Stimulated activated CD4-positive, alpha-beta T cell treated with anti-CD3 and anti-CD28 coated beads, Interleukin-1b, Interleukin-23, amount 100 ng/mL, for 4 hours (primary cell): ENCODE measurements around the gene GRIK4.

Experiments
- DNase-seq, 2 donors: peaks; one replicate each; pipeline ENCODE4 v3.0.0-alpha.2; 2020; ENCODE audit warnings: low read depth in 2 of 2

Gene GRIK4

DNA sequence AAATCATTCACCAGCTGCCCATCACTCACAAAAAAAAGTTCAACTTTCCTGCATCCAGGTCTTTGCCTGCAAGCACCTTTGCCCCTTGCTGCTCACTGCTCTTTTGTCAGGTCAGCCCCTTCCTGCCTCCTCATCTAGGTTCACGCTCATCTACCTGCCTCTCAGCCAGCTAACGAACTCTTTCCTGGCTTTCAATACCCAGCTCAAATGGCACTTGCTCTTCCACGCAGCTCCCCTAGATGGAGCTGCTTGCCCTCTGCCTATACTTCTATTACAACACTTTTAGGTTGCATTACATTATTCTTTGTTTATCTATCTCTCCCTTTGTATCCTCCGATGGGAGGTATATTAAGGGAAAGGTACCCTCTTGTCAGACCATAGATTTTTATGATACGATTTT lies 433.5 kb downstream of the GRIK4 start:
- no peak for DNase-seq

DNA sequence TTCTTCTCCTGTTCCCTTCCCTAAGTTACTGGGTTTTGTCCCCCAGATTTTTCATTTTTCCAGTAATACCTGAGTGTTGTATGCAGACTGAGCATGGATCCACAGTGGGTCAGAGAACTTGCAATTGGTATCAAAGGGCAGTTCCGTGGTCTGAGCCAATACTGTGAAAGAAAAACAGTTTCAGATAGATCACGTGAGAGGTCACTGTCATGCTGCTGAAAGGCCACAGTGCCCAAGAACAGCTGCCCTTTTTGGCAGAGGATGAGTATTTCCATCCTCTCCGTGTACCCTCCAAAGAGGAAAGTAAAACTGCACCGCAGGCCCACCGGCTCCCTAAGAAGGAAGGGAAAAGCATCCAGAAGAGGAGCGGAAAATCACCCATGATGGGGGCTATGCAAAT lies 439.3 kb downstream of the GRIK4 start:
- DNase-seq, result no peak

DNA sequence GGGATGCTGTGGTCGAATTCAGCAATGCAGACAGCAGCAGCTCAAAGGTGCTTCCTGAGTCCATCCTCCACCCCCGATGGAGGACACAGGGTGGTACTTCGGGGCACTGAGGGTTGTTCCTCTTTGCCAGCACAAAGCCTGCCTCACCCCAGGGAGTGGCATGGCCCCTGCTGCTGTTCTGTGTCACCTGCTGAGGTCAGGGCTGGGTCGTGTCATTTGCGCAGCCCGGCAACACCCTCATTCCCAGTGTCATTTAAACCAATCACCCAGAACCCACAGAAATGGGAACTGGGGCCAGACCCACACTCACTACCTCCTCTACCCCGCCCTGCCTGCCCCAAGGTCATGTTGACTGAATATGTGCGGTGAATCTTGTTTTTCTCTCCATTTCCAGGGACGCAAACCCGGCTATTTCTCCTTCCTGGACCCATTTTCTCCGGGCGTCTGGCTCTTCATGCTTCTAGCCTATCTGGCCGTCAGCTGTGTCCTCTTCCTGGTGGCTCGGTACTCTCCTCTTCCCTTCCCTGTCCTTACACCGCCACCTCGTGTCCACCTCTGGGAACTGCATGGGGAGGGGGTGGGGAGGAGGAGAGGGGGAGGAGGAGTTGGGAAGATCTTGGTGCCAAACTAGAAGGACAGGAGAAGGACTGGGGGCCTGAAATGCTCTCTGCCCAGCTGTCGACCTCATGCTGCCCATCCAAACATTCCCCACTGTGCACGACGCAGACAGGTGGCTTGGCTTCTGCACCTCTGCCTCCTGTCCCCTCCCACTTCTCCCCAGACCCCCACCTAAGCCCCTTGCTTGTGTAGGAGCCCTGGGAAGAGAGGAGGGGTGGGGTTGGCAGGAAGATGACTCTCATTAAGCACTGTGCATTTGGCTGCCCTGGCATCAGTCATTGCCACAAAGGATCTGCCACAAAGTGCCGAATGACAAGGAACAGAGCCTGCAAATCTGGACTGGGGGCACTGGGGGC lies 441.2 kb downstream of the GRIK4 start:
- peak; percentile 46 to 50 for DNase-seq

DNA sequence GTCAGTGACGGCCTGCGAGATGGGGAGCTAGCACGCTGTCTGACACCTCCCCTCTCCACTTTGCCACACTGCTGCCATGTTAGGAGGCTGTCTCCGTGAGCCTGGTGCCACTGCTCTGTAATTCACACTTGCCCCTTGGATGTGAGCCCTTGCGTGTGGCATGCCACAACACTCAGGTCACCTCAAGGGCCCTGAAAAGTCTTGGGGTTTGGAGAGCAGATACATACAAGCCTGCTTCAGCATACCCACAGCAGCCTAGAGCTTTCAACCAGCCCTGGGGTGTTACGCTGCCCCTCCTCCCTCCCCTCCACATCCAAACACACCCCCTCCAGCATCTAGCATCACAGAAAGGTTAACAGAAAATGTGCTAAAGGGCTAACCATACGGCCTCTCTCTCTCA lies 442.8 kb downstream of the GRIK4 start:
- DNase-seq, result no peak

DNA sequence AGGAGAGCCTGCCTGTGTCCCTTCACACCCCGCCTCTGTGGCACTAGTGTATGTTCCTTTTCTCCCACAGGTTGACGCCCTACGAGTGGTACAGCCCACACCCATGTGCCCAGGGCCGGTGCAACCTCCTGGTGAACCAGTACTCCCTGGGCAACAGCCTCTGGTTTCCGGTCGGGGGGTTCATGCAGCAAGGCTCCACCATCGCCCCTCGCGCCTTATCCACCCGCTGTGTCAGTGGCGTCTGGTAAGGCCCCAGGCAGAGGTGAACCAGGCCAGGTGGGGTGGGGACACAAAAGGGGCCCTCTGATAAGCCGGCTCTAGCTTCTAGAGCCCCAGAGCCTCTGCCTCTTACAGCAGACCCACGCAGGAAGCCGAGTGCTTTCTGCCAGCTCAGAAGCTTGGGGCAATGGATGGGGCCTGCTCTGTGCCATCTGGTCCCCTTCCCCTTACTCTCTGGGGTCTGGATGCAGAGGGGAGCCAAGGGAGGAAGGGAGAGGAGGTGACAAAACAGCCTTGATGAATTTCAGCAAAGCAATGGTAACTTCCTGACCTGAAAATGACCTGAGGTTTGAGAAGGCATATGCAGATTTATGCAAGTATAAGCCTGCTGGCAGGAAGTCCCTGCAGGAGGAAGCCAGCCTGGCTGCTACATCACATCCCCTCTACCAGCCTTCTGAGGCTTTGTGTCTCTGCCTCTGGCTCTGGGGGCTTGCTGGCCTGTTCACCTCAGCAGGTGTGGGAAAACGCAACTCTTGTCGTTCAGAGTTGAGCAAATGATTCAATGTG lies 445.4 kb downstream of the GRIK4 start:
- no peak for DNase-seq

DNA sequence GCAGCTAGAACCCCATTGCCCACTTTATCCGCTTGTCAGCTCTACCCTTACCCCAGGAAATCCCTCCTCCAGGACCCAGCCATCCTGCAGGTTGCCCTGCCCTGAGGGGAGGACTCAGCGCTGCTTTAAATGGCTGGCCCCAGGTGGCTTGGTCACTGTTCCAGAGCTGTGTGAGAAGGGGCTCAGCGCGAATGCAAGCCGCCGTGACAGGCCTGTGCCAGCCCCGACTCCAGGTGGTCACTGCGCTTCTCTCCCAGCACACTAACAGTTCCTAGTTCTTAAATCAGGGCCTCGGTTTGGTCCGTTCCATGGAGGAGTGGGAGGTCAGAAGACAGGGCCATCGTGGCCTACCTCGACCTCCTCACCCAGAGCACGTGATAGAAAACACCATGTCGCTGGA lies 446.6 kb downstream of the GRIK4 start:
- no peak for DNase-seq

DNA sequence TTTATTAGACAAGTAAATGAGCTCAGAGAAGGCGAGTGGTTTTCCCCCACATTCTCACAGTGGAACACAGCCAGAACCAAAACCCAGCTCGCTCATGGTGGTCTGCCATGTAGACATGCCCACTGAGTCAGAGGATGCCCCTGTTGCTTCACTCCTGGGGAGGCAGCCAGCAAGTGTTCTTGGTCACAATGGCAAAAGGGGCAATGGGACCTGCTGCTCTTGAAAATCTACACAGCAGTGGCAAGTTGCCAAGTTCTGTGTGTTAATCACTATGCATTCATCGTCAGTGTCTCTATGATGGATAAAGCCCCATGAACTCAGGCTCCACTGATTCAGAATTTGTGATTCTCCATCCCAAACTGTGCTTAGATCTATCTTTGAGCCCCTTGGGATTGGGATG lies 447.6 kb downstream of the GRIK4 start:
- no peak for DNase-seq

DNA sequence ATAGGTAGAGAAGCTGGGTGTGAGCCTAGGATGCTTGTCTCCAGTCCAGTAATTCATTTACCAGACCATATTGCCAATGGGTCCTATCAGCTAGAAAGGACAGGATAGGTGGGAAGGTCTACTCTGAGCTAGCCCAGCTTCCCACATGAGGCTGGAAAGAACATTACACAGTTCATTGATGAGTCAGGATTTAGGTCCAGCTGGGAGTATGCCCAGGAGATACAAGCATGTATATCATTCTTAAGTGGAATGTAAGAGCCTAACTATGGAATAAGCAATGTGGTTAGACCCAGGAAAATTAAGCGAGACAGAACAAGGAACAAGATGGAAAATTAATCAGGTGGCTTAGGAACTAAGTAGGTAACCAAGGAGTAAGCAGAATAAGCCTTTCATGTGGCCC lies 453.3 kb downstream of the GRIK4 start:
- DNase-seq, result no peak

DNA sequence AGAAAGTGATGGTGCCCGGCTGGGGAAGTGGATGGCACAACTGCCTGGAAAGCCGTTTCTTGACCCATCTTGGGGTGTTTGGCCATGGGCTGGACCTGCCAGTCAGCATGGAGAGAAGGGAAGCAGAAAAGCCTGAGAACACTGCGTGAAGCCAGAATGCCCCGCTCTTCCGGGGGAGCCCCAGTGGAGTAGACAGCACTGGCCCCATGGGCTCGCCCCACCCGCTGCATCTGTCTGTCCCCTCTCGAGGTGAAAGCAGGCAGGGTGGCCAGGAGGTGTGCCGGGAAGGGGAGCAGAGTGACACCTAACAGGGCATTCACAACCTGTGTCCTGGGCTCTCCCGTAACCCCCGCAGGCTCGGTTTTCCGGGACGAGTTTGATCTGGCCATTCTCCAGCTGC lies 455.3 kb downstream of the GRIK4 start:
- no peak for DNase-seq

DNA sequence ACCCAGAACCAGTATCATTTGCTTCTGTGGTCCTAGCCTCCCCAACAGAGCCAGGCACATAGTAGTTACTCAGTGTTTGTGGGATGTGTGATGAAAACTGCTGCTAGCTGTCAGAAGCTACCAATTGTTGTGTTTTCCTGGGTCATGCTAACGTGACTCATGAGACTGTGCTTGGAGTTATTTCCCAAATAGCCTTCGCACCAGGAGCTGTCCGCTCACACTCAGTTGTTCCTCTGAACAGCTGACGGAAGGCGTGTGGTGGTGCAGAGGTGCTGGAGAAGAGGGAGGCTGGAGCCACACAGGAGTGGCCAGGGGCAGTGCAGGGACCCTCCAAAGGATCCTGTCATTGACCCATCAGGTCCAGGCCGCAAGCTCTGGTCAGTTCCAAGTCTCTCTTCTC lies 458.4 kb downstream of the GRIK4 start:
- no peak for DNase-seq

DNA sequence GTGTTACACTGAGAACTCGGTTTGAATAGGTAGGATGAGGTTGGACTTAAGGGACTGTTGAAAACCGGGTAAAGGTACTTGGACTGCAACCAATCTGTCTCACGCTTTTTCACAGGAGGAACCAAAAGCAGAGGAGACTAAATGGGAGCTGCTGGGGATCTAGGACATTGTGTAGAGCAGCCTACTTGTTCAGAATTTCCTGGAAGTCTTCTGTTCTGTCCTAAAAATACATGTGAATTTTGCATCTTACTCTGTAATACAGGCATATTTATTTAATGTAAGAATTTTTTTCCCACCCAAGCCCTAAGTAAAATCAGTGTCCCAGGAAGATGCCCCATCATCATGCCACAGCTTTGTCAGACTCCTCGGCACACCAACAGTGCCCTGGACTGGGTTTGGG lies 460.3 kb downstream of the GRIK4 start:
- DNase-seq, result no peak

DNA sequence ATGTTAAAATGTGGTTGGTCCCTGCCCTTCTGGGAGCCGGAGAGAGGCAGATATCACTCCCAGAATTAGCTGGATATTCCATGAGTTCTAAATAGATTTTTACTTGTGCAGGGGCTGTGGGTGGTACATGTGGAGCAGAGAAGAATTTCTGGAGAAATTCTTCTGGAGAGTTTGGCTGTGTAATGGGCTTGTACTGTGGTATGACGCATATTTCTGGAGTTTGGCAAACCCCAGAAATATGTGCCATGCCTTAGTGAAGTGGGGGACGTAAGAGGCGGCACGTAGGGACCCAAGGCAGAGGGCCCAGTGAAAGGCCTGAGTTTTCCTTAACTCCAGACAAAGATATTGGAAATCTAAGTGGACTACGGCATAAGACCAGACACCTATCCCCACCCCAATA lies 461.1 kb downstream of the GRIK4 start:
- DNase-seq, result no peak

DNA sequence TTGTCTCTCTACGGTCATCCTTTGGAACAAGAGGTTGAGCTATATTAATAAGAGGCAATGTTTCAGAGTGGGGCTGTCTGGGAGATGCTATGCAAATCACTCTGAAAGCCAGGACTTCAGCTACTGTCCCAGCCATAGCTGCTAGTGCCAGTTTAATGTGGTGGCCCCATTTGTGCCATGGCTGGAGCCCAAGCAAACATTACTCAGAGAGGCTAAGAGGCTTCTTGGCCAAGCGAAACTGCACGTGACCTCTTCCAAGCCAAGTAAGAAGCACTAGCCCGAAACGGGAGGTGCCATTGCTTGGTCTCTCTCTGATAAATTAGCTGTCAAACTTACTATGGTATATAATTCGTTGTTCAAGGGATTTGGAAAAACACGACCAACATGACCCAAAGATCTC lies 462.0 kb downstream of the GRIK4 start:
- DNase-seq, result no peak

DNA sequence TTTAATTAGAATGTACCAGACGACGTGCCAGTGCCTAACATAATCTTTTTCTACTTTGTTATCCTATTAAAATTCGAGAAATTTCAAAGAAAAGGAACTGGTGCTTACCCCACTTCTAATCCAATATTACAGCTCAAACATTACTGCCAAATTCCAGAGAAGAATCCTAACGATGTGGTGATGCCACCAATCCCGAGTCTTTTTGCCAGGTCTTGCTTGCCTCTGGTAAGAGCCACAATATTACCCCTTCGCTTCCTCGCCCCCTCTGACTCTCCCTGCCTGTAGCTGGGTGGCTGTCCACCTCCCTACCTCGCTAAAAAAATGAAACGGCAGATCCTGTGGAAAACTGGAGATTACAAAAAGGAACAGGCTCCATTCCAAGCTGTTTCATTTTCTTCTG lies 462.9 kb downstream of the GRIK4 start:
- DNase-seq, result no peak

DNA sequence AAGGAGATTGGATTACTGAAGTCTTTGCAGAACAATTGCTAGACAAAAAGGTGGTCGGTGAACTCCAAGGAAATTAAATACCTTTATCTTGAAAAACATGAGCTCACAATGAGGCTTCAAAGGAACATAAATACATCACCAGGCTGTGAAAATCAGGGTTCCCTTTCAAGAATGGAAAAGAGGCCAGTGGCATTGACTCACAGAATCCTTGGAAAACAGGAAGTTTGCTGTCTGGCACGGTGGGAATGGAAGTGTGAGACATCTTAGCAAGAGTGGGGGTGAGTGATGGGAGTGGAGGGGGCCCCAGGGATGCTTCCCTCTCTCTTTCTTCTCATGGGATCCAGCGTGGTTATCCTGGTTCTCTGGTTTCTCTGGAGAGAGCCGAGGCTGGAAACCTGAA lies 463.4 kb downstream of the GRIK4 start:
- no peak for DNase-seq

DNA sequence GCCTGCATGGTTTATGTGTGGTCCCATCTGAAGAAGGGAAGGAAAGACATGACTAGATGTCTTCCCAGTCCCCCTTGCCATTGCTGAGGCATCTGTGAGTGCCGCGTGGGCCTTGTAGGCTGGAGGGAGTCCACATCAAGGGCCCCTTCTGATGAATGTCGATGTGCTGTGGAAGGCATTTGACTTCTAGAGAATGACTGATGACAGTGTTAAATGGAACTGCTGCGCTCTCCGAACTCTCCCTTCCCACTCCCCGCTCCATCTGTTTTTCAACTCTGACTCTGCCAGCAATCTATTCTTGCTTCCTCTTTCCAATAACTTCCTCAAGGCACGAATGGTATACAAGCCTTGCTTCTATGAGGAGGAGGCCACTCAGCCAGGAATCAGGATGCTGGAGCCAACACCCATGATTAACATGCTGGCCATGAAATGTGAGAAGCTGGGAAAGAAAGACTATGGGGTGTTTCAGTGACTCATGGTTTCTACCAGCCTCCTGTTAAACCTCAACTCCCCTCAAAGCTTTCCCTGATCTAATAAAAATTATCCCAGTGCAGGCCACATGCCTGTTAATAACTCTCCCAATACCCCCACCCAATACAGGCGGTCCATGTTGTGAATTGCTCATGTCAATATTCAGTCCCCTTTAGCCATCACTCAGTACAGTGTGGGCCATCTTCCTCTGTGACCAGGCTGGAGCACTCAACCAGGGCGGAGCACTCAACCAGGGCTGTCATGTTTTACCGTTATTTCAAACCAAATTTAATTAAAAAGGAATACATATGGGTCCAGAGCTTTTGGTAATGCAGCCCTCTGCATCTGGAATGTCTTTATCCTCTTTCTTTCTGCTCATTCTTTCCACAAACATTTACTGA lies 466.0 kb downstream of the GRIK4 start:
- no peak for DNase-seq

DNA sequence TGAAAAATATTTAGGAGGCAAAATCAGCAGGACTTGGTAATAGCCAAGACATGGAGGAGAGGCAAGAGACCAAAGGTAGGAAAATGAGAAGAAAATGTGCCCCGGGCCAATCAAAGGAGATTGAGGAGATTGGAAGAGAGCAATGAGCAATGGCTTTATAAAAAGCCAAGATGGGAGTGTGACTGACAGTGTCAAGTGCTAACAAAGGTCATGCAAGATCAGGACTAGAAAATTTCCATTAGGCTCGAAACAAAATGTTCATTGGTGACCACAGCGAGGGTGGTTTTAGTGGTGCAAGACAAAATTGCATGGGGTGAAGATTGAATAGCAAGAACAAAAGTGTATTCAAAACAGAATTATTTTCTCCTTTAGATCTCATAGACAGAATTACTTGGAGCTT lies 467.2 kb downstream of the GRIK4 start:
- DNase-seq, result no peak

DNA sequence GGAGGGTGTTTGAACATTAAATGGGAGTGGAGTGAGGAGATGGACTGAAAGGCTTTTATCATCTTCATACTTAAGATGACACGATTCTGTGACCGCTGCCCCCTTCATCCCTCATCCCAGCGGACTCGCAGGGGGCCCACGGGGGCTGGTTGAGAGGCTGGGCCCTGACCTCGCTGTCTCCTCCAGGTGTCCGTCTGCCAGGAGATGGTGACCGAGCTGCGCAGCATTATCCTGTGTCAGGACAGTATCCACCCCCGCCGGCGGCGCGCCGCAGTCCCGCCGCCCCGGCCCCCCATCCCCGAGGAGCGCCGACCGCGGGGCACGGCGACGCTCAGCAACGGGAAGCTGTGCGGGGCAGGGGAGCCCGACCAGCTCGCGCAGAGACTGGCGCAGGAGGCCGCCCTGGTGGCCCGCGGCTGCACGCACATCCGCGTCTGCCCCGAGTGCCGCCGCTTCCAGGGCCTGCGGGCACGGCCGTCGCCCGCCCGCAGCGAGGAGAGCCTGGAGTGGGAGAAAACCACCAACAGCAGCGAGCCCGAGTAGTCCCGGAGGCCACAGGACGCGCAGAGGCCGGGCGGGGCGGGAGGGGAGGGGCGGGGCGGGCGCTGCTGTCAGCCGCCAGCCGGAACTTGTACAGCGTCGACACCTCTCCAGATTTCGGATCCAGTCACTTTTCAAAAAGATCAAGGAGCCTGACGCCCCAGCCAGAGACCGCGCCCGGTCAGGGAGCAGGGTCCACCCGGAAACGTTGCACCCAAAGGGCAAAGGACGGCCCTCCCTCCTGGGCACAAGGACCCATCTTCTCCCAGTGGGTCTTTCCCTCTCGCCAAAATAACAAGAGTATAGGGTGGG lies 474.4 kb downstream of the GRIK4 start:
- peak; percentile 3 to 23 for DNase-seq

DNA sequence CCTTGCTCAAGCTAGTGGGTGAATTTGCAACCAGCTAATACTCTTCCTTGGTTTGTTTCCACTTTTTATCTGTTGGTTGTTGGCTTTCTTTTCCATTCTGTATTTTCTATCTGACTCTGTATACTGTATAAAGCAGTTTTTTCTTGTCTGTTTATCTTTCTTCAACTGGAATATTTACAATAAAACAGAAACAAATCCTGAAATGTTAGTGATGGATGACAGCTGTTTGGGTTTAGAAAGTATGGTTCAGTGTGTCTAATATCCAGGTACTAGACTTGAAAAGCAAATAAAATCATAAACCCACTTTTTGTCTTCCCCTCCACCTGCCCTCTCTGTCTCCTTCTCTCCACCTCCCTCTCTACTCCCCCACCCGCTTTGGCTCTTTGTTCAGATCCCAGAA lies 477.1 kb downstream of the GRIK4 start:
- DNase-seq, result no peak

DNA sequence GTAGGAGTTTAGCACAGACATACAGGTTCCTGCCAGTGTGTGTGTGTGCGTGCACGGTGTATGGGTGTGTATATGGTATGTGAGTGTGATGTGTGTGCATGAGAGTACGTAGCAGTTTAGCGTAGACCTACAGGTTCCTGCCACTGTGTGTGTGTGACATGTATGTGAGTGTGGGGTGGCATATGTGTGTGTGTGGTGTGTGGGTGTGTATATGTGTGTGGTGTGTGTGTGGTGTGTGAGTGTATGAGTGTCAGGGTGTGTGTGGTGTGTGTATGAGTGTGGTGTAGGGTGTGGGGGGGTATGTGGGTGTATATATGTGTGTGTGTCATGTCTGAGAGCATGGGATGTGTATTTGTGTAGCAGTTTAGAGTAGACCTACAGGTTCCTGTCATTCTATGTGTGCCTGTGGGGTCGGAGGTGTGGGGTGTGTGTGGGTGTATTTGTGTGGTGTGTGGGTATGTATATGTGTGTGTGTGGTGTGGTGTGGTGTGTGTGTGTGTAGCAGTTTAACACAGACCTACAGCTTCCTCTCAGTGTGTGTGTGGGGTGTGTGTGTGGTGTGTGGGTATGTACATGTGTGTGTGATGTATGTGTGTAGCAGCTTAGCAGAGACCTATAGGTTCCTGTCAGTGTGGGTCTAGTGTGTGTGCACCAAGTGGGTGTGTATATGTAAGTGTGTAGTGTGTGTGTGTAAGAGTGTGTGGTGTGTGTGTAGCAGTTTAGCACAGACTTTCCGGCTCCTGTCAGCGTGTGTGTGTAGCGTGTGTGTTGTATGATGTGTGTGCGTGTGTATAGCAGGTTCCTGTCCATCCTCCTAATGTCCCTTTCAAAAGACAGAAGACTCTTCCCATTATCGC lies 480.5 kb downstream of the GRIK4 start:
- DNase-seq, result no peak
